ENCODE measurements around the gene FYCO1. TPM values are rescaled to one million over a fixed set of nuclear protein-coding genes. Genes with fewer than 3 reads are reported as not detected.

FYCO1 gene
- total and polyA plus RNA-seq, 2 of the 13 experiments (the other 11 are each of a cell fraction or from before 2014, with no cell fraction given) = 2.7 to 4.2 TPM

GRCh38 chr3:46001178-46001577 is 5.6 kb upstream of the FYCO1 start:
- peaks cover 0 to 24% of the 10 kb centered on the region in 2 experiments; a peak in 2 of 5 replicates for H3K27me3 ChIP-seq (ENCODE audit: control insufficient read depth in 1 of 2, insufficient read depth in 2 of 2, low read length in 2 of 2)
- in situ Hi-C loops (cut with HindIII; ENCODE audit: extremely low pct_ligation_motif_present, low pct_unique_long_range_greater_than_20kb) = no loop called here
- no peak overlapping the region for H2AFZ ChIP-seq (ENCODE audit: low read length)
- ChIA-PET CTCF (ENCODE audit: low intra/inter-chr PET ratio, low total read pairs) (no interaction called here), POLR2A (no interaction called here)
- no peak for ATAC-seq
- H3K9ac ChIP-seq (ENCODE audit: insufficient read depth, low read depth, low read length) = no peak overlapping the region
- DNase-seq (ENCODE audit: low spot score) = no peak
- TF ChIP-seq MAZ (IDR thresholded peaks at IDR 0.05; ENCODE audit: borderline replicate concordance, low read depth, low read length) (no peak), MAZ (CRISPR knock-in tag; IDR thresholded peaks at IDR 0.05; ENCODE audit: low read depth) (no peak), FOXK1 (CRISPR knock-in tag; IDR thresholded peaks at IDR 0.05; ENCODE audit: borderline replicate concordance, low read depth) (no peak), ATF7-NPFF (CRISPR knock-in tag; IDR thresholded peaks at IDR 0.05; ENCODE audit: low read depth) (no peak), ZNF33A (CRISPR knock-in tag; IDR thresholded peaks at IDR 0.05; ENCODE audit: borderline replicate concordance) (no peak), ZNF124 (CRISPR knock-in tag; IDR thresholded peaks at IDR 0.05) (no peak), ZNF691 (CRISPR knock-in tag; IDR thresholded peaks at IDR 0.05; ENCODE audit: borderline replicate concordance, low read depth) (no peak), ZNF431 (CRISPR knock-in tag; IDR thresholded peaks at IDR 0.05; ENCODE audit: borderline replicate concordance, low read depth) (no peak), HMGA1 (CRISPR knock-in tag; conservative IDR thresholded peaks at IDR 0.05) (no peak), ZNF616 (CRISPR knock-in tag; IDR thresholded peaks at IDR 0.05; ENCODE audit: low read depth) (no peak), SSRP1 (CRISPR knock-in tag; IDR thresholded peaks at IDR 0.05) (no peak), NCOR1 (IDR thresholded peaks at IDR 0.05; ENCODE audit: borderline replicate concordance, low read length) (no peak), THAP11 (CRISPR knock-in tag; IDR thresholded peaks at IDR 0.05) (no peak), SMAD1 (CRISPR knock-in tag; IDR thresholded peaks at IDR 0.05; ENCODE audit: borderline replicate concordance, low read depth) (no peak), TEAD2 (CRISPR knock-in tag; IDR thresholded peaks at IDR 0.05) (no peak), TMF1 (CRISPR knock-in tag; IDR thresholded peaks at IDR 0.05; ENCODE audit: low read depth) (no peak), CREB3 (CRISPR knock-in tag; IDR thresholded peaks at IDR 0.05) (no peak), ARNT (IDR thresholded peaks at IDR 0.05) (no peak), TEF (CRISPR knock-in tag; IDR thresholded peaks at IDR 0.05) (no peak), ZNF775 (CRISPR knock-in tag; IDR thresholded peaks at IDR 0.05; ENCODE audit: borderline replicate concordance) (no peak), CHD4 (IDR thresholded peaks at IDR 0.05; ENCODE audit: borderline replicate concordance, low read length) (no peak)
- no peaks in the 10 kb centered on the region for H3K79me2 ChIP-seq (ENCODE audit: insufficient read depth, low read length)
- no peaks in the 10 kb centered on the region for H4K20me1 ChIP-seq (ENCODE audit: insufficient read depth, low read length)
- 10% methylated on average over 2 of the region's 2 CpGs for WGBS (ENCODE audit: low lambda C conversion rate)
- H3K4me3 ChIP-seq (replicated peaks in 1 of 3; ENCODE audit: insufficient read depth in 1 of 3, low read depth in 2 of 3, low read length in 3 of 3) = no peak overlapping the region
- intact Hi-C loops (cut with micrococcal nuclease; ENCODE audit: unreplicated experiment) = no loop called here
- H3K4me2 ChIP-seq (ENCODE audit: low read depth, low read length) = no peak overlapping the region
- H3K9me3 ChIP-seq (ENCODE audit: low read length) = no peaks in the 10 kb centered on the region
- no peaks in the 10 kb centered on the region for H3K36me3 ChIP-seq (replicated peaks in 1 of 2; ENCODE audit: control insufficient read depth in 1 of 2, insufficient read depth in 2 of 2, low read length in 2 of 2)
- BruUV-seq (replicated peaks) = no TSS peak
- H3K4me1 ChIP-seq (ENCODE audit: insufficient read depth, low read length) = peaks cover 4% of the 10 kb centered on the region
- no peak overlapping the region for H3K27ac ChIP-seq (ENCODE audit: extremely low read length, insufficient read depth, low read length)
- FAIRE-seq = no peak

Data from HepG2 (cell line).